Thyroid gland (tissue), 4 donors: ENCODE measurements around the gene TAF4B. TPM values are rescaled to one million over a fixed set of nuclear protein-coding genes. Genes with fewer than 3 reads are reported as not detected.
"Not testable (repeated sequence)": the region's sequence is repeated elsewhere in the genome, so short reads cannot be mapped to it uniquely, and the experiment has no call there.

ENCODE experiments used
- DNase-seq, 2 donors: peaks; one replicate each; pipeline ENCODE4 v3.0.0-alpha.2; 2019
- H3K27ac ChIP-seq, 3 donors: fragments of 200-600 bp; sonication (generic); 1 replicate in 2 of 3; 2 replicates in 1 of 3; pipeline ENCODE4 v1.5.1; 2016 to 2019; ENCODE audit warnings: mild to moderate bottlenecking in 1 of 3, moderate library complexity in 1 of 3
- H3K27me3 ChIP-seq: fragments of 200-600 bp; sonication (generic); one replicate; pipeline ENCODE4 v1.5.1; 2019
- H3K36me3 ChIP-seq, 2 donors: fragments of 200-600 bp; sonication (generic); one replicate each; pipeline ENCODE4 v1.5.1; 2016 to 2019
- H3K4me1 ChIP-seq, 2 donors: fragments of 200-600 bp; sonication (generic); one replicate each; pipeline ENCODE4 v1.5.1; 2017 to 2019
- H3K4me3 ChIP-seq, 3 donors: fragments of 200-600 bp; sonication (generic); replicated peaks in 1 of 3; 1 replicate in 2 of 3; 2 replicates in 1 of 3; pipeline ENCODE4 v1.5.1; 2016; ENCODE audit warnings: mild to moderate bottlenecking in 1 of 3
- H3K9me3 ChIP-seq: fragments of 200-600 bp; sonication (generic); one replicate; pipeline ENCODE4 v1.5.1; 2017
- CTCF ChIP-seq, 6 experiments: fragments of 200-600 bp in 3 of 6; fragments of 450-650 bp in 3 of 6; sonication (generic) in 3 of 6; IDR thresholded peaks; one replicate each; pipeline ENCODE4 v1.5.1; 2016 to 2019; ENCODE audit warnings: antibody characterized with exemption in 6 of 6, mild to moderate bottlenecking in 2 of 6, inconsistent platforms in 1 of 6, moderate library complexity in 1 of 6
- POLR2A ChIP-seq, 2 donors: fragments of 450-650 bp; IDR thresholded peaks; one replicate each; pipeline ENCODE4 v1.6.1; 2017; ENCODE audit warnings: antibody characterized with exemption in 2 of 2, mild to moderate bottlenecking in 2 of 2, moderate library complexity in 1 of 2
- WGBS, 2 donors: methylation state at CpG; one replicate each; pipeline ENCODE4 v1.1.5; 2017; 5-methylcytosine and 5-hydroxymethylcytosine counted together
- intact Hi-C: fragments of 100-400 bp; cut with DNase I; formaldehyde crosslinking; loops from one replicate; pipeline ENCODE4 v1.15.1; 2023
- total RNA-seq, 4 donors: library from RNA; depleted of rRNA; stranded (reverse); fragments of >200 nt; gene quantifications; one replicate each; pipeline ENCODE4 v1.2.3, GENCODE V29; 2016

The TAF4B gene
- total RNA-seq, 4 donors from 2014 or later = 8.7 to 12.7 (median 9.8) TPM

GRCh38 chr18:26287644-26288043, 61.4 kb downstream of the TAF4B start:
- Histone ChIP-seq H3K27ac (no peak overlapping the region), H3K36me3 (peaks cover 0 to 8% of the 10 kb centered on the region in 2 donors), H3K27me3 (no peaks in the 10 kb centered on the region), H3K9me3 (no peaks in the 10 kb centered on the region), H3K4me1 (no peaks in the 10 kb centered on the region), H3K4me3 (no peak overlapping the region)
- 54 to 69% methylated on average over 4 of the region's 4 CpGs for WGBS, 2 donors
- DNase-seq = no peak
- TF ChIP-seq CTCF (IDR thresholded peaks at IDR 0.05) (no peak), POLR2A (IDR thresholded peaks at IDR 0.05) (no peak)
- intact Hi-C loops = no loop called here

- 90 to 93% methylated on average over 3 of the region's 3 CpGs for WGBS, 2 donors
- DNase-seq = no peak
- H3K27me3 ChIP-seq = no peaks in the 10 kb centered on the region
- no peak overlapping the region for H3K27ac ChIP-seq
- H3K4me1 ChIP-seq = no peaks in the 10 kb centered on the region
- intact Hi-C loops = no loop called here
- TF ChIP-seq POLR2A (IDR thresholded peaks at IDR 0.05) (no peak), CTCF (IDR thresholded peaks at IDR 0.05) (no peak)
- H3K4me3 ChIP-seq = no peak overlapping the region
- H3K36me3 ChIP-seq = peaks cover 0 to 8% of the 10 kb centered on the region in 2 donors
- H3K9me3 ChIP-seq = no peaks in the 10 kb centered on the region
Observed at GRCh38 chr18:26290385-26290784, 64.1 kb downstream of the TAF4B start.

GRCh38 chr18:26293982-26294381, 67.7 kb downstream of the TAF4B start:
- H3K27ac ChIP-seq = no peak overlapping the region
- H3K9me3 ChIP-seq = no peaks in the 10 kb centered on the region
- DNase-seq = no peak
- no peaks in the 10 kb centered on the region for H3K27me3 ChIP-seq
- intact Hi-C loops = no loop called here
- TF ChIP-seq POLR2A (IDR thresholded peaks at IDR 0.05) (no peak), CTCF (IDR thresholded peaks at IDR 0.05) (no peak)
- H3K4me3 ChIP-seq = no peak overlapping the region
- 97% methylated on average over 1 of the region's 1 CpG for WGBS, 2 donors
- H3K36me3 ChIP-seq = no peaks in the 10 kb centered on the region
- no peaks in the 10 kb centered on the region for H3K4me1 ChIP-seq

GRCh38 chr18:26298107-26298506, 71.9 kb downstream of the TAF4B start:
- no peak overlapping the region for H3K4me3 ChIP-seq
- intact Hi-C loops = no loop called here
- 93 to 96% methylated on average over 8 of the region's 8 CpGs for WGBS, 2 donors
- H3K9me3 ChIP-seq = no peaks in the 10 kb centered on the region
- TF ChIP-seq POLR2A (IDR thresholded peaks at IDR 0.05) = no peak
- no peak for DNase-seq
- H3K36me3 ChIP-seq = no peaks in the 10 kb centered on the region
- H3K27ac ChIP-seq = no peak overlapping the region
- no peaks in the 10 kb centered on the region for H3K4me1 ChIP-seq
- H3K27me3 ChIP-seq = no peaks in the 10 kb centered on the region

- no peaks in the 10 kb centered on the region for H3K36me3 ChIP-seq
- peak; percentile 33 to 48 for DNase-seq
- H3K4me3 ChIP-seq = no peak overlapping the region
- no peak for TF ChIP-seq CTCF (IDR thresholded peaks at IDR 0.05)
- no peak for TF ChIP-seq POLR2A (IDR thresholded peaks at IDR 0.05)
- 35 to 41% methylated on average over 3 of the region's 3 CpGs for WGBS, 2 donors
- no peaks in the 10 kb centered on the region for H3K27me3 ChIP-seq
- no peaks in the 10 kb centered on the region for H3K4me1 ChIP-seq
- no peak overlapping the region for H3K27ac ChIP-seq
- intact Hi-C loops = no loop called here
- no peaks in the 10 kb centered on the region for H3K9me3 ChIP-seq
Observed at GRCh38 chr18:26301681-26302080, 75.4 kb downstream of the TAF4B start.

- DNase-seq, H3K27ac ChIP-seq, H3K36me3 ChIP-seq, H3K27me3 ChIP-seq, H3K4me1 ChIP-seq, intact Hi-C loops, H3K4me3 ChIP-seq, H3K9me3 ChIP-seq: not testable (repeated sequence)
- 86 to 100% methylated on average over 2 of the region's 2 CpGs for WGBS, 2 donors
Observed at GRCh38 chr18:26303222-26303621, 77.0 kb downstream of the TAF4B start.
